Measurements from ENCODE around the gene RPUSD3. TPM values are rescaled to one million over a fixed set of nuclear protein-coding genes. Genes with fewer than 3 reads are reported as not detected.

RPUSD3 gene
- total RNA-seq, 1 donor from 2014 or later: 37.9 TPM

Other genes with a start within 250 kb of the RPUSD3 start
- gene MTMR14, start 194.5 kb downstream of the RPUSD3 start, total RNA-seq: 45.3 TPM
- not detected for gene CPNE9, start 140.2 kb downstream of the RPUSD3 start, total RNA-seq
- 9.9 TPM for gene BRPF1, start 112.3 kb downstream of the RPUSD3 start, total RNA-seq
- 8.8 TPM for gene OGG1, start 94.1 kb downstream of the RPUSD3 start, total RNA-seq
- 11.7 TPM for gene CAMK1, start 74.1 kb downstream of the RPUSD3 start, total RNA-seq
- gene TADA3, start 51.5 kb downstream of the RPUSD3 start, total RNA-seq: 45.9 TPM
- gene ARPC4, start 50.9 kb downstream of the RPUSD3 start, total RNA-seq: 55.3 TPM
- 11.0 TPM for gene TTLL3, start 33.7 kb downstream of the RPUSD3 start, total RNA-seq
- gene CIDEC, start 36.2 kb upstream of the RPUSD3 start, total RNA-seq: 2.5 TPM
- 18.4 TPM for gene JAGN1, start 46.6 kb upstream of the RPUSD3 start, total RNA-seq
- gene IL17RE, start 58.8 kb upstream of the RPUSD3 start, total RNA-seq: 0.45 TPM
- gene IL17RC, start 73.1 kb upstream of the RPUSD3 start, total RNA-seq: 36.0 TPM
- gene CRELD1, start 89.8 kb upstream of the RPUSD3 start, total RNA-seq: 62.7 TPM
- gene PRRT3, start 108.4 kb upstream of the RPUSD3 start, total RNA-seq: 0.35 TPM
- 78.1 TPM for gene EMC3, start 142.8 kb upstream of the RPUSD3 start, total RNA-seq
- 1.6 TPM for gene FANCD2, start 182.4 kb upstream of the RPUSD3 start, total RNA-seq

Measured in left ventricle myocardium superior (tissue), 1 donor.